Adrenal gland (tissue), 12 donors: ENCODE data around the gene ZNF548. TPM values are rescaled to one million over a fixed set of nuclear protein-coding genes. Genes with fewer than 3 reads are reported as not detected.

Experiments used
- DNase-seq, 7 donors: peaks; one replicate each; pipeline ENCODE4 v3.0.0-alpha.2; 2019 to 2020
- H3K27ac ChIP-seq, 5 donors: fragments of 200-600 bp; sonication (generic) in 4 of 5; 1 replicate in 3 of 5; 2 replicates in 2 of 5; pipeline versions ENCODE4 v1.5.1 to v1.8.0; 2016 to 2020; ENCODE audit warnings: mild to moderate bottlenecking in 1 of 5
- H3K27me3 ChIP-seq: fragments of 200-600 bp; 2 replicates; pipeline ENCODE4 v1.8.0; 2021
- H3K36me3 ChIP-seq, 2 donors: fragments of 200-600 bp; replicated peaks in 1 of 2; 1 replicate in 1 of 2; 2 replicates in 1 of 2; pipeline versions ENCODE4 v1.5.1 to v1.8.0; 2018 to 2022
- H3K4me1 ChIP-seq, 2 donors: fragments of 200-600 bp; replicated peaks in 1 of 2; 1 replicate in 1 of 2; 2 replicates in 1 of 2; pipeline versions ENCODE4 v1.5.1 to v1.8.0; 2018 to 2021
- H3K4me3 ChIP-seq, 4 donors: fragments of 200-600 bp; sonication (generic) in 3 of 4; one replicate each; pipeline ENCODE4 v1.5.1; 2016 to 2018
- H3K9me3 ChIP-seq, 3 donors: fragments of 200-600 bp; sonication (generic) in 1 of 3; replicated peaks in 1 of 3; 1 replicate in 2 of 3; 2 replicates in 1 of 3; pipeline versions ENCODE4 v1.5.1 to v1.8.0; 2016 to 2021
- CTCF ChIP-seq, 6 experiments: fragments of 450-650 bp in 4 of 6; fragments of 200-600 bp in 2 of 6; sonication (generic) in 1 of 6; IDR thresholded peaks; 1 replicate in 5 of 6; 2 replicates in 1 of 6; pipeline versions ENCODE4 v1.5.1 to v1.8.0; 2016 to 2021; ENCODE audit warnings: antibody characterized with exemption in 6 of 6, mild to moderate bottlenecking in 2 of 6, moderate library complexity in 1 of 6
- POLR2A ChIP-seq, 2 donors: fragments of 450-650 bp; IDR thresholded peaks; one replicate each; pipeline ENCODE4 v1.6.1; 2017; ENCODE audit warnings: antibody characterized with exemption in 2 of 2, mild to moderate bottlenecking in 2 of 2, moderate library complexity in 1 of 2
- WGBS, 4 donors: extraction: QIAGEN DNeasy Blood & Tissue Kit in 2 of 4; methylation state at CpG; one replicate each; pipeline versions ENCODE4 v1.1.5 to v1.1.7; 2013 to 2017; 5-methylcytosine and 5-hydroxymethylcytosine counted together
- intact Hi-C, 2 donors: fragments of 100-400 bp; cut with DNase I; formaldehyde crosslinking; loops; one replicate each; pipeline versions ENCODE4 v1.14.1 to v1.15.0; 2022 to 2023
- polyA plus RNA-seq, 3 donors: library from polyadenylated mRNA; stranded (reverse); fragments of 200-250 nt in 2 of 3; fragments of 350-450 nt in 1 of 3; fragmentation: Illumina TruSeq in 1 of 3; extraction: RNeasy Lipid Tissue Mini Kit (QIAGEN cat#74804) in 1 of 3; gene quantifications; one replicate each; pipeline ENCODE4 v1.2.3, GENCODE V29; 2013 to 2014
- total RNA-seq, 9 donors: library from RNA; depleted of rRNA in 4 of 9; stranded (reverse); fragments of >200 nt in 4 of 9; fragments of 120-200 nt in 1 of 9; fragmentation: NEBNext Ultra II Directional in 1 of 9; extraction: Animal tissue kit (Norgen Biotek cat#: 25700) in 1 of 9; gene quantifications; one replicate each; pipeline versions ENCODE4 v1.1.0 to v1.2.4, GENCODE V29; 2013 to 2023
- donor health status: healthy with polysubstance abuse.
- donor health status: Bipolar disorder and iron deficiency.
- donor health status: DM: yes; HTN: yes; CAD: no.
- donor health status: DM: no; HTN: no; CAD: no.
- donor health status: DM: no; HTN: no; CAD: no.
- donor health status: DM: yes; HTN: yes; CAD: no.

Gene ZNF548
- total and polyA plus RNA-seq, 12 donors: 4.6 to 21.7 (median 13.2) TPM

DNA sequence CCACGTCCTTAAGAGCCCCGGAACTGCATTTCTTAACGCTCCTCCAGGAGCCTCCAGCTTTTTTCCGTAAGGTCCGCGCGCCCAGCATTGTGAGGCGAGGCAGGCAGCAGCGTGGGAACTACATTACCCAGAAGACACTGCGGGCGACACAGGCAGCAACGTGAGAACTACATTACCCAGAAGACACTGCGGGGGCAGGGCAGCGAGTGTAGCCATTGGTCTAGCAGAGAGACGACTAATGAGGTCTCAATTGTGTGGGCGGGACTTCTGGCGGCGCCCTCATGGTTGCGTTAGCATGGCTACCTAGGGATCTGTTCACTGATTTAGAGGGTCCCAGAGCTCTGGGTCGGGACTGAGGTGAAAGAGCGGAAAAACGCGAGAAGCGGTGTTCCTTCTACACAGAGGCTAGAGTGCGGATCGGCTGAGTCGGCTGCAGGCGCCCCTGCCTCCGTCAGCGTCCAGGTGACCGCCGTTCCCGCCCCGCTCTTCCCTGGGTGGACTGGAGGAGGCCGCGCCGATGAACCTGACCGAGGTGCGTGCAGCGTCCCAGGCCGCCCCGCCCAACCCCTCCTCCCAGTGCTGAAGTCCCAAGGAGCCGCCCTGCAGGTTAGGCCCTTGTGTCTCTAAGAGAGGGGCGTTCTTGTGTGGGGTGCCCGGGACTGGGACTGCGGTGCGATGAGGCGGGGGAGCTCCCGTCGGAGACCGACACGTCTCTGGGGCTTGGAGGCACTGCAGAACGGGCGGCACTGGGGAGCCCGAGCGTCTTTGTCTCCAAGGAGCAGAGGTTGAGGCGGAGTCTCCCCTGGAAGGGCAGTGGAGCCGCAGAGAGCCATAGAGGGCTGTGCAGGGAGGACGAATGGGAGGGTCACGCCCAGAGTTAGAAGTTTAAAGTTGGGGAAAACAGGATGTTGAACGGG, 45.7 kb downstream of the ZNF548 start, which contains the start of gene ZNF749:
TSS of gene ZNF749 (plus strand) at position 264 of the 917 bp plus-strand sequence. CDS start at position 518, 254 bp downstream.
- DNase-seq: peak; percentile 98 to 100 (median 99)
- 0 to 2% (median 1%) methylated on average over 24 to 61 of the region's 61 CpGs for WGBS, 4 donors
- Histone ChIP-seq H3K9me3 (no peaks in the 10 kb centered on the region), H3K36me3 (peaks cover 0 to 5% of the 10 kb centered on the region in 2 donors), H3K27ac (peak within 1 kb of the TSS in 3 of 5 donors; percentile 48 to 75 (median 48)), H3K27me3 (no peaks in the 10 kb centered on the region), H3K4me1 (peaks cover 11 to 17% of the 10 kb centered on the region in 2 donors), H3K4me3 (peak within 1 kb of the TSS; percentile 73 to 99 (median 81))
- intact Hi-C loops: no loop called here
- TF ChIP-seq CTCF (IDR thresholded peaks at IDR 0.05) (no peak), POLR2A (IDR thresholded peaks at IDR 0.05) (peak in 1 of 2 donors; percentile 12)

DNA sequence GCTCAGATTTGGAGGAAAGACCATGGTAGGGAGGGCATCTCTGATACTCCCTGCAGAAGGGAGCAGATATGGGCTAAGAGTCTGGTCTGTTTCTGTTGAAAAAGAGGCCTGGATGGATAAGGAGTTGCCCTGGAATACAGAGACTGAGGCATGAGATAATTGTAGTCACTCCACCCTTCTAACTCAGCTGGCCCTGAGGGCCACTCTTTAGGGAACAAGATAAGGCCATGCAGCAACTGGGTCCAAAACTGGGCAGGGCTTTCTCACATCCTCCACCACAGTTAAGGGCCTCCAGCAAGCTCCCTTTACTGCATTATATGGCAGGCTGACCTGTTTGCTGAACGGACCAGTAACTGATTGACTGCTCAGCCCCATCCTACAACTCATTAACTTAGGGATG, 46.8 kb downstream of the ZNF548 start:
- no peak overlapping the region for H3K27ac ChIP-seq
- H3K36me3 ChIP-seq: peaks cover 0 to 5% of the 10 kb centered on the region in 2 donors
- DNase-seq: no peak
- H3K9me3 ChIP-seq: no peaks in the 10 kb centered on the region
- no peak overlapping the region for H3K4me3 ChIP-seq
- intact Hi-C loops: no loop called here
- H3K27me3 ChIP-seq: no peaks in the 10 kb centered on the region
- H3K4me1 ChIP-seq: peaks cover 11 to 17% of the 10 kb centered on the region in 2 donors
- no peak for TF ChIP-seq POLR2A (IDR thresholded peaks at IDR 0.05)
- no peak for TF ChIP-seq CTCF (IDR thresholded peaks at IDR 0.05)
- WGBS, 4 donors: 80 to 100% (median 94%) methylated on average over 1 of the region's 1 CpG

GRCh38 chr19:57437931-57438330, 48.3 kb downstream of the ZNF548 start:
- intact Hi-C loops: no loop called here
- Histone ChIP-seq H3K4me1 (peaks cover 11 to 17% of the 10 kb centered on the region in 2 donors), H3K27ac (no peak overlapping the region), H3K27me3 (no peaks in the 10 kb centered on the region), H3K4me3 (no peak overlapping the region), H3K9me3 (no peaks in the 10 kb centered on the region), H3K36me3 (peaks cover 0 to 5% of the 10 kb centered on the region in 2 donors)
- WGBS, 4 donors: 73 to 91% (median 79%) methylated on average over 4 of the region's 4 CpGs
- no peak for TF ChIP-seq CTCF (IDR thresholded peaks at IDR 0.05)
- no peak for TF ChIP-seq POLR2A (IDR thresholded peaks at IDR 0.05)
- no peak for DNase-seq

DNA sequence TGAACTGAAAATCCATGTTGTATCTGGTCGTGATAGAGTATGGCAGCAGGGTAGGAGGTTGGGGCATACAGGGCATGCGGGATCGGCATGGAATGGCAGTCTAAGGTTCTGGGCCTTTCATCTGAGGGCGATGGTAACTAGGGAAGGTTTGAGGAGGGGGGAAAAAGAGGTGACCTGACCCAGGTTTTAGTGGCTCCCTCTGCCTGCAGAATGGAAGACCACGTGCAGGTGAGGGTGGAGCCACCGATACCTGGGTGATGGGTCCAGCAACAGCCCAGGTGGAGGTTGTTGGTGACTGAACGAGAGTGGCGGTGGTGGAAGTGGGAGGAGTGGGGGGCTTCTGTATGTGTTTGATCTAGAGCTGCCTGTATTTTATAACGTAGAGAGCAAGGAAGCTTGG, 49.3 kb downstream of the ZNF548 start:
- intact Hi-C loops: no loop called here
- Histone ChIP-seq H3K27me3 (no peaks in the 10 kb centered on the region), H3K4me3 (no peak overlapping the region), H3K9me3 (peaks cover 0 to 6% (median 0%) of the 10 kb centered on the region in 3 donors), H3K36me3 (peaks cover 0 to 5% of the 10 kb centered on the region in 2 donors), H3K4me1 (peaks cover 11 to 17% of the 10 kb centered on the region in 2 donors), H3K27ac (no peak overlapping the region)
- 83 to 96% (median 88%) methylated on average over 9 of the region's 9 CpGs for WGBS, 4 donors
- TF ChIP-seq CTCF (IDR thresholded peaks at IDR 0.05) (no peak), POLR2A (IDR thresholded peaks at IDR 0.05) (no peak)
- no peak for DNase-seq
